NCI-H2107 (cell line): ENCODE results near the gene VWDE.
"Not testable (repeated sequence)": the region's sequence is repeated elsewhere in the genome, so short reads cannot be mapped to it uniquely, and the experiment has no call there.

Source experiments
- DNase-seq: peaks from one replicate; lab custom pipeline; 2025; lab: John Stamatoyannopoulos, UW

Gene VWDE

GRCh38 chr7:12403287-12404181 lies at the start of gene VWDE:
Gene VWDE, minus strand, starts transcription at chr7:12403865. Its CDS starts 149 bp downstream, at chr7:12403716.
- DNase-seq = peak; percentile 81

GRCh38 chr7:12453136-12453535 lies 49.5 kb upstream of the VWDE start:
- DNase-seq = not testable (repeated sequence)

GRCh38 chr7:12450615-12451014 lies 47.0 kb upstream of the VWDE start:
- DNase-seq = no peak

- DNase-seq = no peak
Measured at GRCh38 chr7:12444785-12445184, 41.1 kb upstream of the VWDE start.

- DNase-seq = no peak
Measured at GRCh38 chr7:12440229-12440628, 36.6 kb upstream of the VWDE start.

- peak; percentile 47 for DNase-seq
Measured at GRCh38 chr7:12436896-12437535, 33.4 kb upstream of the VWDE start.

- DNase-seq = no peak
Measured at GRCh38 chr7:12436126-12436525, 32.5 kb upstream of the VWDE start.

GRCh38 chr7:12434012-12434642 lies 30.5 kb upstream of the VWDE start:
- no peak for DNase-seq

- no peak for DNase-seq
Measured at GRCh38 chr7:12431886-12432556, 28.4 kb upstream of the VWDE start.

GRCh38 chr7:12425311-12425710 lies 21.6 kb upstream of the VWDE start:
- DNase-seq = no peak

- no peak for DNase-seq
Measured at GRCh38 chr7:12423997-12424745, 20.5 kb upstream of the VWDE start.

- no peak for DNase-seq
Measured at GRCh38 chr7:12423355-12423996, 19.8 kb upstream of the VWDE start.

GRCh38 chr7:12422554-12423320 lies 19.1 kb upstream of the VWDE start:
- no peak for DNase-seq

GRCh38 chr7:12418452-12418851 lies 14.8 kb upstream of the VWDE start:
- DNase-seq = no peak

GRCh38 chr7:12415072-12415471 lies 11.4 kb upstream of the VWDE start:
- DNase-seq = no peak

- no peak for DNase-seq
Measured at GRCh38 chr7:12412407-12412806, 8.7 kb upstream of the VWDE start.

- DNase-seq = no peak
Measured at GRCh38 chr7:12410523-12410922, 6.9 kb upstream of the VWDE start.

GRCh38 chr7:12409097-12409711 lies 5.5 kb upstream of the VWDE start:
- DNase-seq = no peak

- DNase-seq = not testable (repeated sequence)
Measured at GRCh38 chr7:12407652-12408051, 4.0 kb upstream of the VWDE start.

- DNase-seq = no peak
Measured at GRCh38 chr7:12402365-12402725, 1.3 kb downstream of the VWDE start.
